ENCODE measurements around the gene UFM1. TPM values are rescaled to one million over a fixed set of nuclear protein-coding genes. Genes with fewer than 3 reads are reported as not detected.

UFM1 gene
- total and polyA plus RNA-seq, 2 donors (not counting 3 experiments of a cell fraction or from before 2014, with no cell fraction given), result 16.8 to 51.5 TPM

GRCh38 chr13:38361542-38362262 lies 12.1 kb downstream of the UFM1 start:
- H3K27ac ChIP-seq (ENCODE audit: insufficient read depth, low read depth, low read length), result no peak overlapping the region
- DNase-seq (ENCODE audit: low read depth, low spot score) (no peak), FAIRE-seq (no peak)
- intact Hi-C loops (cut with micrococcal nuclease), result no loop called here
- H3K27me3 ChIP-seq (ENCODE audit: control insufficient read depth in 2 of 2, insufficient read depth in 2 of 2, low read length in 2 of 2), result no peaks in the 10 kb centered on the region
- H3K9me1 ChIP-seq (replicated peaks; ENCODE audit: control insufficient read depth, extremely low read depth, insufficient read depth, low read length), result no peaks in the 10 kb centered on the region
- H2AFZ ChIP-seq (ENCODE audit: low read depth, low read length), result no peak overlapping the region
- TF ChIP-seq POLR2AphosphoS5 (IDR thresholded peaks at IDR 0.05; ENCODE audit: insufficient read depth, low read depth, low read length) (no peak), POLR2A (IDR thresholded peaks at IDR 0.05; ENCODE audit: low read depth, low read length) (no peak), MAX (IDR thresholded peaks at IDR 0.05; ENCODE audit: insufficient read depth, insufficient read length) (no peak), JUN (IDR thresholded peaks at IDR 0.05; ENCODE audit: borderline replicate concordance, insufficient read depth, insufficient read length, low read depth) (no peak), MYC (IDR thresholded peaks at IDR 0.05; ENCODE audit: low read depth, low read length) (no peak), CTCF (IDR thresholded peaks at IDR 0.05; ENCODE audit: extremely low read depth in 1 of 2, insufficient read depth in 1 of 2, low read depth in 1 of 2, low read length in 2 of 2) (no peak), EZH2 (IDR thresholded peaks at IDR 0.05; ENCODE audit: borderline replicate concordance, low read depth, low read length, severe bottlenecking) (no peak), GATA2 (IDR thresholded peaks at IDR 0.05; ENCODE audit: insufficient read depth, insufficient read length, low read depth, low read length) (no peak), FOS (IDR thresholded peaks at IDR 0.05; ENCODE audit: borderline replicate concordance, insufficient read depth, low read length) (no peak)
- no peak overlapping the region for H3K4me3 ChIP-seq (replicated peaks in 1 of 3; ENCODE audit: insufficient read depth in 1 of 3, low read depth in 1 of 3, low read length in 3 of 3)
- BruUV-seq (replicated peaks), result TSS peak; percentile 13
- ChIA-PET POLR2A (no interaction called here), CTCF (no interaction called here)
- no peaks in the 10 kb centered on the region for H4K20me1 ChIP-seq (replicated peaks; ENCODE audit: control insufficient read depth, extremely low read depth, insufficient read depth, low read length)
- H3K9ac ChIP-seq (replicated peaks; ENCODE audit: extremely low read depth, insufficient read depth, low read length), result no peak overlapping the region
- no peak overlapping the region for H3K4me2 ChIP-seq (ENCODE audit: insufficient read depth, low read length)
- dilution Hi-C loops (cut with MboI; ENCODE audit: extremely low pct_ligation_motif_present, low sequenced_read_pairs), result no loop called here
- H3K36me3 ChIP-seq (ENCODE audit: control insufficient read depth in 2 of 2, extremely low read depth in 1 of 2, insufficient read depth in 2 of 2, low read length in 2 of 2), result peaks cover 4 to 9% of the 10 kb centered on the region in 2 experiments
- no peaks in the 10 kb centered on the region for H3K79me2 ChIP-seq (ENCODE audit: control insufficient read depth, insufficient read depth, low read length)
- H3K4me1 ChIP-seq (ENCODE audit: control insufficient read depth, extremely low read depth, insufficient read depth, low read length), result peaks cover under 1% of the 10 kb centered on the region
- H3K9me3 ChIP-seq (replicated peaks; ENCODE audit: control insufficient read depth, insufficient read depth, low read length), result no peaks in the 10 kb centered on the region

Data from endothelial cell of umbilical vein (primary cell).